ENCODE measurements around the gene ZC3H12A. TPM values are rescaled to one million over a fixed set of nuclear protein-coding genes. Genes with fewer than 3 reads are reported as not detected.

ZC3H12A gene
- total and polyA plus RNA-seq, 2 of the 8 experiments (the other 6 are each of a cell fraction or from before 2014, with no cell fraction given): 7.4 to 10.0 TPM

- TF ChIP-seq CHD7 (IDR thresholded peaks at IDR 0.05; ENCODE audit: insufficient replicate concordance, low read length): no peak
- TF ChIP-seq ATF3 (IDR thresholded peaks at IDR 0.05; ENCODE audit: insufficient read depth, low read depth, low read length): no peak
- TF ChIP-seq CEBPB (IDR thresholded peaks at IDR 0.05; ENCODE audit: low read depth, low read length): no peak
- TF ChIP-seq KDM1A (IDR thresholded peaks at IDR 0.05; ENCODE audit: borderline replicate concordance, low read length): no peak
- TF ChIP-seq NANOG (IDR thresholded peaks at IDR 0.05; ENCODE audit: insufficient read depth, low read depth, low read length, poor library complexity, severe bottlenecking): no peak
- TF ChIP-seq SRF (IDR thresholded peaks at IDR 0.05; ENCODE audit: low read depth, low read length): no peak
- TF ChIP-seq JUND (IDR thresholded peaks at IDR 0.05; ENCODE audit: low read length): no peak
These were observed 2.1 kb upstream of the ZC3H12A start (continued) for GRCh38 chr1:37472281-37472680.

Measured in H1 (cell line).